MM.1S (cell line): Measurements from ENCODE around the gene ERCC2.

Experiments
- DNase-seq: peaks from one replicate; pipeline ENCODE4 v3.0.0-alpha.2; 2015
- H2AFZ ChIP-seq: fragments of 300-600 bp; sonication (generic); 2 replicates; pipeline ENCODE4 v1.6.0; 2016; ENCODE audit warnings: antibody characterized with exemption, low read length
- H3F3A ChIP-seq: fragments of 300-600 bp; sonication (generic); 2 replicates; pipeline ENCODE4 v1.6.1; 2016; ENCODE audit warnings: mild to moderate bottlenecking, antibody characterized with exemption, low read length, moderate library complexity, mixed read lengths; ENCODE audit not compliant: insufficient read depth
- H3K27ac ChIP-seq: fragments of 300-600 bp; sonication (generic); 2 replicates; pipeline ENCODE4 v1.5.1; 2016; ENCODE audit warnings: mild to moderate bottlenecking, low read length
- H3K27me3 ChIP-seq: fragments of 300-600 bp; sonication (generic); replicated peaks from 2 replicates; pipeline ENCODE4 v1.6.0; 2016; ENCODE audit warnings: low read length; ENCODE audit not compliant: insufficient read depth
- H3K36me3 ChIP-seq: fragments of 300-600 bp; sonication (generic); replicated peaks from 2 replicates; pipeline ENCODE4 v1.6.1; 2016; ENCODE audit warnings: mild to moderate bottlenecking, low read length, mixed read lengths; ENCODE audit not compliant: insufficient read depth
- H3K4me1 ChIP-seq: fragments of 300-600 bp; sonication (generic); 2 replicates; pipeline ENCODE4 v1.6.1; 2016; ENCODE audit warnings: low read length, mixed read lengths
- H3K4me2 ChIP-seq: fragments of 300-600 bp; sonication (generic); 2 replicates; pipeline ENCODE4 v1.6.0; 2016; ENCODE audit warnings: low read depth, low read length
- H3K4me3 ChIP-seq: fragments of 300-600 bp; sonication (generic); 2 replicates; pipeline ENCODE4 v1.5.1; 2016; ENCODE audit warnings: low read length, mixed read lengths
- H3K79me2 ChIP-seq: fragments of 300-600 bp; sonication (generic); 2 replicates; pipeline ENCODE4 v1.6.1; 2016; ENCODE audit warnings: mixed run types, low read length, mixed read lengths
- H3K9ac ChIP-seq: fragments of 300-600 bp; sonication (generic); 2 replicates; pipeline ENCODE4 v1.6.1; 2016; ENCODE audit warnings: low read length, mixed read lengths
- H3K9me2 ChIP-seq: fragments of 300-600 bp; sonication (generic); replicated peaks from 2 replicates; pipeline ENCODE4 v1.6.1; 2016; ENCODE audit warnings: mild to moderate bottlenecking, low read length, mixed read lengths; ENCODE audit not compliant: insufficient read depth
- H3K9me3 ChIP-seq: fragments of 300-600 bp; sonication (generic); replicated peaks from 2 replicates; pipeline ENCODE4 v1.6.1; 2016; ENCODE audit warnings: mild to moderate bottlenecking, low read length, mixed read lengths; ENCODE audit not compliant: insufficient read depth
- H4K20me1 ChIP-seq: fragments of 300-600 bp; sonication (generic); 2 replicates; pipeline ENCODE4 v1.6.1; 2016; ENCODE audit warnings: mild to moderate bottlenecking, low read length, moderate library complexity, mixed read lengths; ENCODE audit not compliant: insufficient read depth
- CTCF ChIP-seq: fragments of 300-600 bp; sonication (generic); IDR thresholded peaks from 2 replicates; pipeline ENCODE4 v1.5.1; 2016; ENCODE audit warnings: antibody characterized with exemption, low read length, mixed read lengths
- EZH2 ChIP-seq: fragments of 300-600 bp; sonication (generic); optimal IDR thresholded peaks from 2 replicates; pipeline ENCODE3; 2017; ENCODE audit warnings: low read depth, mild to moderate bottlenecking, antibody characterized with exemption, low read length, mixed read lengths
- EZH2phosphoT487 ChIP-seq: fragments of 300-600 bp; sonication (generic); IDR thresholded peaks from 2 replicates; pipeline ENCODE4 v1.6.1; 2018; ENCODE audit warnings: antibody characterized with exemption, low read length

ERCC2 gene

DNA sequence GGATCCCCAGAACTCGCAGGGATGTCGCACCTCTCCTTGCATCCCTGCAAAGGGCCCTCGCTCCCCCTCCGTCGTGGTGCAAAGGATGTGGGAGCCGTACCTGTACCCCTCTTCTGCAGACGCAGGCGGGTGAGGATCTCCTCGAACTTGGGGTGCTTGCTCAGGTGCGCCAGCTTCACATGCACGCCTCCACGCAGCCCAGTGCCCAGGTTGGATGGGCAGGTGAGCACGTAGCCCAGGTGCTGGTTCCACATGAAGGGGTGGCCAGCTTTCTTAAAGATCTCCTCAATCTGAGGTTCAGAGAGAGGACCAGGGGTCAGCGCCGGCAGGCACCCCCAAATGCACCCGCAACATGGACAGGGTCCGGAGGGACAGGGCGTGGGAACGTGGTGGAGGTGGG lies 63.0 kb downstream of the ERCC2 start:
- Histone ChIP-seq H3K4me3 (no peak overlapping the region), H3F3A (0 out of 2 replicates have a peak, but pooled peaks cover 3% of the 10 kb centered on the region), H3K9ac (no peak overlapping the region), H3K4me1 (no peaks in the 10 kb centered on the region), H3K27ac (no peak overlapping the region), H3K79me2 (no peaks in the 10 kb centered on the region), H3K9me2 (no peaks in the 10 kb centered on the region), H2AFZ (no peak overlapping the region), H3K9me3 (no peaks in the 10 kb centered on the region), H3K27me3 (peaks cover 9% of the 10 kb centered on the region), H4K20me1 (no peaks in the 10 kb centered on the region), H3K36me3 (no peaks in the 10 kb centered on the region), H3K4me2 (no peak overlapping the region)
- no peak for DNase-seq
- no peak for TF ChIP-seq CTCF

DNA sequence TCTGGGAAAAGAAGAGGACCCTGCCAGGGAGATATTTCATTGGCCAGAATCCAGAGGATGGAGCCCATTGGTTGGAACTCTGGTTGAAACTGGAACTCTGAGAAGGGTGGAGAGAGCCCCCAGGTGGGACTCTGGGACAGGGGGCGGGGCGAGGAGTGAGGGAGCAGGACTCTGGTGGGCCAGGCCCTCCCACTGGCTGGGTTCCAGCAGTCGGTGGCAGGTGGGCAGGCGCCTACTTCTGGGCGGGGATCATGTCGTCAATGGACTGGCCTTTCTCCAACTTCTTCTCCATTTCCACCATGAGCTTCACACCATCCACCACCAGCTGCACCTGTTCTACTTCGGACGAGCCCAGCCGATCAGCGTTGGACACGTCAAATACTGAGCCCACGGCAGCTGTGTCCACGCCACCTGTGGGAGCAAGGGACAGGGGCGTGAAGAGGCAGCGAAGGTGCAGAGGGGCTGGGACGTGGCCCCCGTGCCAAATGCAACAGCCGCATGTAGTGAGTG lies 63.8 kb downstream of the ERCC2 start:
- H3K4me2 ChIP-seq = no peak overlapping the region
- no peaks in the 10 kb centered on the region for H3K9me2 ChIP-seq
- H3K36me3 ChIP-seq = no peaks in the 10 kb centered on the region
- H3K27me3 ChIP-seq = peaks cover 9% of the 10 kb centered on the region
- no peaks in the 10 kb centered on the region for H3K79me2 ChIP-seq
- no peaks in the 10 kb centered on the region for H3K4me1 ChIP-seq
- no peak overlapping the region for H3K9ac ChIP-seq
- 0 out of 2 replicates have a peak, but pooled peaks cover 3% of the 10 kb centered on the region for H3F3A ChIP-seq
- no peak for TF ChIP-seq EZH2phosphoT487
- no peak for TF ChIP-seq CTCF
- TF ChIP-seq EZH2 = no peak
- no peaks in the 10 kb centered on the region for H3K9me3 ChIP-seq
- no peak for DNase-seq
- no peak overlapping the region for H2AFZ ChIP-seq
- H3K27ac ChIP-seq = no peak overlapping the region
- H4K20me1 ChIP-seq = no peaks in the 10 kb centered on the region
- H3K4me3 ChIP-seq = no peak overlapping the region

GRCh38 chr19:45306040-45306439 lies 64.3 kb downstream of the ERCC2 start:
- no peak overlapping the region for H3K27ac ChIP-seq
- 0 out of 2 replicates have a peak, but pooled peaks cover 3% of the 10 kb centered on the region for H3F3A ChIP-seq
- no peak overlapping the region for H3K4me2 ChIP-seq
- no peaks in the 10 kb centered on the region for H3K36me3 ChIP-seq
- no peak overlapping the region for H3K4me3 ChIP-seq
- peaks cover 9% of the 10 kb centered on the region; the same call in 1 of the 2 replicates for H3K27me3 ChIP-seq
- H2AFZ ChIP-seq = no peak overlapping the region
- no peaks in the 10 kb centered on the region for H3K79me2 ChIP-seq
- no peak for DNase-seq
- H3K9me2 ChIP-seq = no peaks in the 10 kb centered on the region
- TF ChIP-seq EZH2phosphoT487 (no peak), CTCF (no peak), EZH2 (no peak)
- H3K9me3 ChIP-seq = no peaks in the 10 kb centered on the region
- H3K9ac ChIP-seq = no peak overlapping the region
- no peaks in the 10 kb centered on the region for H4K20me1 ChIP-seq
- no peaks in the 10 kb centered on the region for H3K4me1 ChIP-seq
